ENCODE results near the gene MACROD2. TPM values are rescaled to one million over a fixed set of nuclear protein-coding genes. Genes with fewer than 3 reads are reported as not detected.

Gene MACROD2
- under 0.01 TPM in 2 replicates for total RNA-seq

GRCh38 chr20:13995086-13995665 lies at the start of gene MACROD2:
MACROD2 (plus strand) TSS chr20:13995516.

GRCh38 chr20:13990465-13990864 lies 4.9 kb upstream of the MACROD2 start, which contains the start of gene SEL1L2:
SEL1L2 (minus strand) TSS chr20:13990614; CDS start chr20:13990534, 80 bp downstream.

GRCh38 chr20:14337400-14338171 lies 342.3 kb downstream of the MACROD2 start, which contains the start of gene FLRT3:
FLRT3 (minus strand) TSS chr20:14337612; CDS start chr20:14327506, 10,106 bp downstream.

Other genes with a start within 250 kb of the MACROD2 start
- 14.9 and 23.2 TPM in 2 replicates for gene ESF1, start 210.6 kb upstream of the MACROD2 start, total RNA-seq
- gene NDUFAF5, start 210.5 kb upstream of the MACROD2 start, total RNA-seq = 12.7 and 17.1 TPM in 2 replicates
- gene SEL1L2, start 4.9 kb upstream of the MACROD2 start, total RNA-seq = not detected in 2 replicates

Data from regular cardiac myocyte (primary cell).